ENCODE measurements around the gene RPS16. TPM values are rescaled to one million over a fixed set of nuclear protein-coding genes. Genes with fewer than 3 reads are reported as not detected.

Gene RPS16
- total and polyA plus RNA-seq, 2 of the 13 experiments (the other 11 are each of a cell fraction or from before 2014, with no cell fraction given): 488 to 2,583 TPM

- TF ChIP-seq CREM (IDR thresholded peaks at IDR 0.05) (peak; percentile 37; the same call in 1 of the 2 replicates), CREM (CRISPR knock-in tag; IDR thresholded peaks at IDR 0.05) (no peak), FOSL2 (CRISPR knock-in tag; IDR thresholded peaks at IDR 0.05) (peak; percentile 17; the same call in 1 of the 2 replicates), TBL1XR1 (IDR thresholded peaks at IDR 0.05; ENCODE audit: borderline replicate concordance, low read length, partially characterized antibody) (no peak), ZNF280B (CRISPR knock-in tag; IDR thresholded peaks at IDR 0.05; ENCODE audit: borderline replicate concordance) (no peak), YEATS2 (CRISPR knock-in tag; IDR thresholded peaks at IDR 0.05; ENCODE audit: borderline replicate concordance) (peak; percentile 35; the same call in 1 of the 2 replicates), RAD51 (IDR thresholded peaks at IDR 0.05; ENCODE audit: borderline replicate concordance) (no peak), ZNF350 (CRISPR knock-in tag; IDR thresholded peaks at IDR 0.05; ENCODE audit: borderline replicate concordance, low read depth) (peak; percentile 83), SOX5 (CRISPR knock-in tag; IDR thresholded peaks at IDR 0.05; ENCODE audit: borderline replicate concordance) (no peak), HDAC2 (CRISPR knock-in tag; IDR thresholded peaks at IDR 0.05) (peak; percentile 48), SUZ12 (IDR thresholded peaks at IDR 0.05; ENCODE audit: low read depth, low read length) (no peak), CBX5 (CRISPR knock-in tag; IDR thresholded peaks at IDR 0.05; ENCODE audit: borderline replicate concordance) (0 out of 2 replicates have a peak, but pooled peaks have one; percentile 46), ZNF615 (CRISPR knock-in tag; IDR thresholded peaks at IDR 0.05; ENCODE audit: borderline replicate concordance) (no peak), ZNF605 (CRISPR knock-in tag; IDR thresholded peaks at IDR 0.05) (no peak; the same call in none of the 2 replicates), ZNF616 (CRISPR knock-in tag; IDR thresholded peaks at IDR 0.05; ENCODE audit: low read depth) (no peak), ZBTB34 (CRISPR knock-in tag; IDR thresholded peaks at IDR 0.05) (no peak), IKZF4 (CRISPR knock-in tag; IDR thresholded peaks at IDR 0.05; ENCODE audit: borderline replicate concordance, low read depth, not compliant biosample characterization) (no peak), TEAD3 (CRISPR knock-in tag; optimal IDR thresholded peaks at IDR 0.05; ENCODE audit: borderline replicate concordance) (peak; percentile 94), PAWR (CRISPR knock-in tag; IDR thresholded peaks at IDR 0.05; ENCODE audit: borderline replicate concordance) (no peak), ZNF33B (CRISPR knock-in tag; IDR thresholded peaks at IDR 0.05) (no peak), ZFYVE20 (CRISPR knock-in tag; IDR thresholded peaks at IDR 0.05; ENCODE audit: borderline replicate concordance, low read depth) (no peak), ZNF652 (CRISPR knock-in tag; IDR thresholded peaks at IDR 0.05; ENCODE audit: borderline replicate concordance, low read depth) (no peak), ZUFSP (CRISPR knock-in tag; IDR thresholded peaks at IDR 0.05; ENCODE audit: borderline replicate concordance) (no peak)
These were observed 7.3 kb downstream of the RPS16 start (continued) for GRCh38 chr19:39428283-39429112.

Measured in HepG2 (cell line).